SK-N-SH (cell line): ENCODE data around the gene KLLN. TPM values are rescaled to one million over a fixed set of nuclear protein-coding genes. Genes with fewer than 3 reads are reported as not detected.

ENCODE experiments used
- CTCF ChIA-PET: fragments of 300-600, 350-600 bp; formaldehyde crosslinking; extraction: SDS; loops from one replicate; lab custom pipeline; 2021; lab: Yijun Ruan, JAX
- POLR2A ChIA-PET: fragments of 350-600 bp; sonication (Branson Sonifier 250); formaldehyde crosslinking; extraction: SDS; loops from one replicate; lab custom pipeline; 2020; ENCODE audit warnings: antibody characterized with exemption, inconsistent platforms; lab: Yijun Ruan, JAX
- DNase-seq: peaks from one replicate; pipeline ENCODE4 v3.0.0; 2012
- H2AFZ ChIP-seq: fragments of 200-600 bp; sonication (generic); 2 replicates; pipeline ENCODE4 v1.8.1; 2016; ENCODE audit warnings: antibody characterized with exemption, mild to moderate bottlenecking, low read depth
- H3F3A ChIP-seq: fragments of 200-600 bp; sonication (generic); replicated peaks from 2 replicates; pipeline ENCODE3; 2016; ENCODE audit warnings: antibody characterized with exemption, mild to moderate bottlenecking; ENCODE audit not compliant: insufficient read depth
- H3K27ac ChIP-seq, 2 experiments: fragments of 200-500 bp in 1 of 2; fragments of 200-600 bp in 1 of 2; sonication (Bioruptor generic) in 1 of 2; sonication (generic), shearing (Covaris generic) in 1 of 2; 2 replicates each; pipeline versions ENCODE4 v1.5.1 to v1.6.1; 2014 to 2016; ENCODE audit warnings: low read depth in 2 of 2, inconsistent platforms in 1 of 2, low read length in 1 of 2, mild to moderate bottlenecking in 1 of 2, mixed read lengths in 1 of 2
- H3K27me3 ChIP-seq: fragments of 200-600 bp; sonication (generic), shearing (Covaris generic); 2 replicates; pipeline ENCODE4 v1.6.1; 2016; ENCODE audit warnings: mixed run types; ENCODE audit not compliant: insufficient read depth
- H3K36me3 ChIP-seq, 2 experiments: fragments of 200-500 bp in 1 of 2; fragments of 200-600 bp in 1 of 2; sonication (Bioruptor generic) in 1 of 2; sonication (generic) in 1 of 2; replicated peaks in 1 of 2; 2 replicates each; pipeline versions ENCODE3 to v1.5.1; 2014 to 2016; ENCODE audit warnings: low read length in 1 of 2, mild to moderate bottlenecking in 1 of 2; ENCODE audit not compliant: insufficient read depth in 2 of 2, control insufficient read depth in 1 of 2
- H3K4me1 ChIP-seq, 2 experiments: fragments of 200-500 bp in 1 of 2; fragments of 200-600 bp in 1 of 2; sonication (Bioruptor generic) in 1 of 2; sonication (generic), shearing (Covaris generic) in 1 of 2; 2 replicates each; pipeline versions ENCODE4 v1.5.1 to v1.6.1; 2014 to 2016; ENCODE audit warnings: low read depth in 1 of 2, low read length in 1 of 2, mixed run types in 1 of 2; ENCODE audit not compliant: insufficient read depth in 2 of 2, control insufficient read depth in 1 of 2
- H3K4me2 ChIP-seq: fragments of 200-600 bp; sonication (generic), shearing (Covaris generic); 2 replicates; pipeline ENCODE4 v1.6.1; 2017; ENCODE audit warnings: mixed run types
- H3K4me3 ChIP-seq, 2 experiments: fragments of 200-500 bp in 1 of 2; fragments of 200-600 bp in 1 of 2; sonication (Bioruptor generic) in 1 of 2; sonication (generic), shearing (Covaris generic) in 1 of 2; 2 replicates each; pipeline versions ENCODE4 v1.5.1 to v1.8.1; 2014 to 2016; ENCODE audit warnings: low read depth in 2 of 2, inconsistent platforms in 1 of 2, low read length in 1 of 2, mild to moderate bottlenecking in 1 of 2, mixed read lengths in 1 of 2, moderate library complexity in 1 of 2
- H3K79me2 ChIP-seq: fragments of 200-600 bp; sonication (generic); 2 replicates; pipeline ENCODE4 v1.8.1; 2017; ENCODE audit warnings: mild to moderate bottlenecking; ENCODE audit not compliant: insufficient read depth
- H3K9ac ChIP-seq: fragments of 200-600 bp; sonication (generic); 2 replicates; pipeline ENCODE4 v1.6.1; 2017; ENCODE audit warnings: mixed run types
- H3K9me2 ChIP-seq: fragments of 200-600 bp; sonication (generic); 2 replicates; pipeline ENCODE4 v1.6.1; 2017; ENCODE audit warnings: mixed run types
- H3K9me3 ChIP-seq: fragments of 200-600 bp; sonication (generic); 2 replicates; pipeline ENCODE4 v1.6.1; 2017; ENCODE audit warnings: mixed run types, mild to moderate bottlenecking, moderate library complexity
- H4K20me1 ChIP-seq: fragments of 200-600 bp; sonication (generic); 2 replicates; pipeline ENCODE4 v1.6.1; 2017; ENCODE audit warnings: mild to moderate bottlenecking, mixed run types; ENCODE audit not compliant: insufficient read depth
- CTCF ChIP-seq: fragments of 200-600 bp; sonication (generic); IDR thresholded peaks from 2 replicates; pipeline ENCODE4 v1.6.1; 2017; ENCODE audit warnings: antibody characterized with exemption, mild to moderate bottlenecking, moderate library complexity
- EP300 ChIP-seq, 2 experiments: IDR thresholded peaks; 2 replicates each; pipeline versions ENCODE4 v1.4.0 to v1.6.1; 2012; ENCODE audit warnings: borderline replicate concordance in 1 of 2, low read depth in 1 of 2, low read length in 1 of 2
- GATA2 ChIP-seq: sonication (generic); formaldehyde crosslinking; IDR thresholded peaks from 2 replicates; pipeline ENCODE4 v1.5.0; 2020; ENCODE audit warnings: mild to moderate bottlenecking, missing genetic modification reagents
- MEF2A ChIP-seq: IDR thresholded peaks from 2 replicates; pipeline ENCODE4 v1.4.0; 2012; ENCODE audit warnings: low read depth, borderline replicate concordance
- NRF1 ChIP-seq: IDR thresholded peaks from 2 replicates; pipeline ENCODE4 v1.6.1; 2012; ENCODE audit warnings: low read depth, mild to moderate bottlenecking, low read length
- PBX3 ChIP-seq: IDR thresholded peaks from 2 replicates; pipeline ENCODE4; 2012
- REST ChIP-seq: IDR thresholded peaks from 2 replicates; pipeline ENCODE4 v1.6.1; 2012; ENCODE audit warnings: mild to moderate bottlenecking, low read depth, low read length, moderate library complexity
- YY1 ChIP-seq: IDR thresholded peaks from 2 replicates; pipeline ENCODE4 v1.4.0; 2012; ENCODE audit warnings: low read depth, mild to moderate bottlenecking
- WGBS: methylation state at CpG from one replicate; pipeline ENCODE4 v1.1.6; 2017; ENCODE audit warnings: low lambda C conversion rate; 5-methylcytosine and 5-hydroxymethylcytosine counted together
- polyA plus RNA-seq, 3 experiments: library from polyadenylated mRNA; depleted of rRNA; stranded (reverse); fragments of >200 nt; gene quantifications; 2 replicates each; pipeline ENCODE4 v1.2.3, GENCODE V29; 2012

The KLLN gene
- polyA plus RNA-seq, 1 of the 3 experiments (the other 2 are of a cell fraction): 1.2 TPM

GRCh38 chr10:87896216-87896615 is 32.9 kb upstream of the KLLN start (continued):
- no peak for TF ChIP-seq REST
- no peak for TF ChIP-seq PBX3
- TF ChIP-seq YY1: no peak
- no peak for TF ChIP-seq MEF2A
- TF ChIP-seq GATA2 (CRISPR knock-in tag): no peak
- TF ChIP-seq NRF1: no peak

GRCh38 chr10:87895430-87895829 is 32.1 kb upstream of the KLLN start:
- H3K27ac ChIP-seq: no peak overlapping the region
- H3K79me2 ChIP-seq: peaks cover 100% of the 10 kb centered on the region
- no peak overlapping the region for H3K4me2 ChIP-seq
- H3K4me3 ChIP-seq: no peak overlapping the region
- H3K27me3 ChIP-seq: no peaks in the 10 kb centered on the region
- peaks cover 0 to 6% of the 10 kb centered on the region in 2 experiments; a peak in 1 of 4 replicates for H3K4me1 ChIP-seq
- no peaks in the 10 kb centered on the region for H3K9me2 ChIP-seq
- 92% methylated on average over 1 of the region's 1 CpG for WGBS
- TF ChIP-seq CTCF (no peak), REST (no peak), EP300 (IDR thresholded peaks at IDR 0.05; ENCODE audit: borderline replicate concordance in 1 of 2, low read depth in 1 of 2, low read length in 1 of 2) (no peak)
- POLR2A ChIA-PET: no interaction called here
- H4K20me1 ChIP-seq: peaks cover 87% of the 10 kb centered on the region
- H3K9ac ChIP-seq: no peak overlapping the region
- DNase-seq: no peak
- CTCF ChIA-PET: interaction anchor here (1.4 kb wide), 1 partner anchor 494 kb away, joined by 3 read pairs; no protein-coding TSS in a partner anchor
- H3F3A ChIP-seq: peaks cover 27% of the 10 kb centered on the region
- H2AFZ ChIP-seq: no peak overlapping the region
- peaks cover 22 to 45% of the 10 kb centered on the region in 2 experiments for H3K36me3 ChIP-seq
- no peaks in the 10 kb centered on the region for H3K9me3 ChIP-seq
